AG04449 (cell line): Measurements from ENCODE around the gene PRPF40B.

ENCODE experiments used
- CTCF ChIA-PET: fragments of 350-600 bp; formaldehyde crosslinking; extraction: SDS; loops from one replicate; lab custom pipeline; 2021; ENCODE audit warnings: antibody characterized with exemption; lab: Yijun Ruan, JAX
- POLR2A ChIA-PET: fragments of 400-600, 350-600 bp; formaldehyde crosslinking; extraction: SDS; loops from one replicate; lab custom pipeline; 2020; ENCODE audit warnings: antibody characterized with exemption, inconsistent platforms; lab: Yijun Ruan, JAX
- DNase-seq: peaks from one replicate; pipeline ENCODE4 v3.0.0-alpha.2; 2010; ENCODE audit warnings: low read depth, low spot score
- H3K4me3 ChIP-seq: 2 replicates; pipeline ENCODE4 v1.5.1; 2011; ENCODE audit warnings: low read depth, mild to moderate bottlenecking, control low read depth, low read length
- TF ChIP-seq, protein P1 (sequence below): IDR thresholded peaks from one replicate; pipeline ENCODE4 v1.5.1; 2011; ENCODE audit warnings: mild to moderate bottlenecking, moderate library complexity, low read length, control low read depth, inconsistent platforms; ENCODE audit not compliant: insufficient read depth; ENCODE audit errors: missing control alignments

PRPF40B gene

DNA sequence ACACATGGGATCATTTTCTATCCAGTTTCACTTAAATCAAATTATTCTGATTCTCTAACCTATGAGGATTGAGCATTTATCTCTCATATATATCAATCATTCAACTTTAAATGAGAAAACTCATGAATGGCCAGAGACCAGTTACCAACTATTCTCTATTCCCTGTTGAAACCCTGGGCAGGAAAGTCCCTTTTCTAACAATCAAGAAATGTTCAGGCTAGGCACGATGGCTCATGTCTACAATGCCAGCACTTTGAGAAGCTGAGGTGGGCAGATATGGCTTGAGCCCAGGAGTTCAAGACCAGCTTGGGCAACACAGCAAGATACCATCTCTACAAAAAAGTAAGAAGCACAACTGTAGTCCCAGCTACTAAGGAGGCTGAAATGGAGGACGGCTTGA lies 65.9 kb downstream of the PRPF40B start:
- ChIA-PET POLR2A (no interaction called here), CTCF (interaction anchor here (1.1 to 2.6 kb wide), 4 partner anchors 9 to 16 kb away, joined by 3 to 9 read pairs (median 6); no protein-coding TSS in a partner anchor)
- H3K4me3 ChIP-seq = no peak overlapping the region
- TF ChIP-seq, protein P1, sequence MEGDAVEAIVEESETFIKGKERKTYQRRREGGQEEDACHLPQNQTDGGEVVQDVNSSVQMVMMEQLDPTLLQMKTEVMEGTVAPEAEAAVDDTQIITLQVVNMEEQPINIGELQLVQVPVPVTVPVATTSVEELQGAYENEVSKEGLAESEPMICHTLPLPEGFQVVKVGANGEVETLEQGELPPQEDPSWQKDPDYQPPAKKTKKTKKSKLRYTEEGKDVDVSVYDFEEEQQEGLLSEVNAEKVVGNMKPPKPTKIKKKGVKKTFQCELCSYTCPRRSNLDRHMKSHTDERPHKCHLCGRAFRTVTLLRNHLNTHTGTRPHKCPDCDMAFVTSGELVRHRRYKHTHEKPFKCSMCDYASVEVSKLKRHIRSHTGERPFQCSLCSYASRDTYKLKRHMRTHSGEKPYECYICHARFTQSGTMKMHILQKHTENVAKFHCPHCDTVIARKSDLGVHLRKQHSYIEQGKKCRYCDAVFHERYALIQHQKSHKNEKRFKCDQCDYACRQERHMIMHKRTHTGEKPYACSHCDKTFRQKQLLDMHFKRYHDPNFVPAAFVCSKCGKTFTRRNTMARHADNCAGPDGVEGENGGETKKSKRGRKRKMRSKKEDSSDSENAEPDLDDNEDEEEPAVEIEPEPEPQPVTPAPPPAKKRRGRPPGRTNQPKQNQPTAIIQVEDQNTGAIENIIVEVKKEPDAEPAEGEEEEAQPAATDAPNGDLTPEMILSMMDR = no peak
- DNase-seq = no peak

DNA sequence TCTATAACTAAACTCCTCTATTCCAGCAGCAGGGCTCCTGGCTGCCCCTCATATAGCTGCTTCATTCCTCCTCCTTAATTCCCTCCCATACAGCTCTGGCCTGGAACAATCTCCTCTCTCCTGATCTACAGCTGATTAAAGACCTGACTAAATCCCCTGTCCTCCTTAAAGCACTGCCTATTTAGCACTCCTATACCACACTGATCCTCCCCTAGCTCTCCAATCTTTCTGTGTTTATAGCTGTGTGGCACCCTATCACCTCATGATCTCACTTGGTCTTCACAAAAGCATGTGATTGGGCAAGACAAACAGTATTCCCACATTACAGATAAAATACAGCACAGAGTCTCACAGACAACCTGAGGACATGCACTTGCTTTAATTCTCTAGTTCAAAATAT lies 66.4 kb downstream of the PRPF40B start:
- H3K4me3 ChIP-seq = no peak overlapping the region
- TF ChIP-seq, protein P1 = no peak
- CTCF ChIA-PET = interaction anchor here (1.1 to 2.6 kb wide), 5 partner anchors 9 to 46 kb away, joined by 3 to 9 read pairs (median 5); no protein-coding TSS in a partner anchor
- POLR2A ChIA-PET = no interaction called here
- DNase-seq = no peak

DNA sequence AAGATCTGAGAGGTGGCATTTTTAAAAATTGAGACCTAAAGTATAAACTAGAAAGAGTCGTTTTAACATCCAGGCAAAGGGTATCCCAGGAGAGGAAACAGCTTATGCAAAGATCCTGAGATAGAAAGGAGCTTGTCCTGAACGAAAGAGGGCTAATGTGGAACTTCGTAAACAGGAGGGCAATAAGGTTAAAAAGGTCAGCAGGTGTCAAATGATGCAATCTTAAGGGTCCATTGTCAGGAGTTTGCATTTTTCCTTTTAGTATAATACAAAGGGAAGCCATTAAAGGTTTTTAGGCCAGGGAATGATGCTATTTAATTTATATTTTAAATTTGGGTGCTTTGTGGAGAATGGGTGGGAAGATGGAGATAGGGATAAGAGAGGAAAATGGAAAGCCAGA lies 69.5 kb downstream of the PRPF40B start:
- ChIA-PET CTCF (interaction anchor here (1.0 to 1.5 kb wide), 3 partner anchors 11 to 48 kb away, joined by 4 to 5 read pairs (median 4); partner anchors contain the start of gene TMBIM6), POLR2A (no interaction called here)
- DNase-seq = no peak
- TF ChIP-seq, protein P1 = no peak
- H3K4me3 ChIP-seq = no peak overlapping the region

DNA sequence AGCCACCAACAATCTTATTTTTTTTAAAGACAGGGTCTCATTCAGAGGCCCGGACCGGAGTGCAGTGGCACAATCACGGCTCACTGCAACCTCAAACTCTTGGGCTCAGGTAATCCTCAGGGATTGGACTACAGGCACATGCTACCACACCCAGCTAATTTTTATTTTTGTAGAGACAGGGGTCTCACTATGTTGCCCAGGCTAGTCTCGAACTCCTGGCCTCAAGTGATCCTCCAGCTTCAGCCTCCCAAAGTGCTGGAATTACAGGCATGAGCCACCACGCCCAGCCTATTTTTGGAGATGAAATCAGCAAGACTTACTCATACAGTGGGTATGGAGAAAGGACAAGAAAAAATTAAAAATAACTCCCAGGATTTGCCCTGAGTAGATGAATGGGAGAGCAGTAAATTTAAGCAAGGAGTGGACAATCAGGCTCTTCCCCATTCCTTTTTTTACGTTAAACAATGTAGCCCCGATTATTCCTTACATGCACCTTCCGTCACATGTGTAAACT lies 70.6 kb downstream of the PRPF40B start:
- TF ChIP-seq, protein P1 = no peak
- POLR2A ChIA-PET = no interaction called here
- no peak overlapping the region for H3K4me3 ChIP-seq
- no peak for DNase-seq
- CTCF ChIA-PET = interaction anchor here (1.5 kb wide), 1 partner anchor 9 kb away, joined by 5 read pairs; no protein-coding TSS in a partner anchor
